ENCODE results near the gene PCCA.

The PCCA gene

DNA sequence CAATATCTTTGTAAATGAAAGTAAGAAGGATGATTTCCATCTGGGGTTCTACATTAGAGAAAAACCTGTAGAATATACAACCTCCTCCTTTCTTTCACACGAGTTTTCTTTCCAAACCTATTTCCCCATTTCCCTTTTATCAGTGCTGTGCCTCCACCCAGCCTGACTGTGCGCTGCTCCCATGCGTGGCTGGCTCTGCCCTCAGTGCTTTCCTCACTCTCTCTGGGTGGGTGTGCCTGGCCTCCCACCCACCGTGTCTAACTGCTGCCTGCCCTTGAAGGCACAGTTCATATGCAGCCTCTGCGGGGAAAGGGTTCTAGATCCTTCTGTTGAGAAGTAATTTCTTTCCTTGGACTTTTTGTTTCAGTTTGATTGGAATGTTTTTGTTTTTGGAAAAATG is 70.7 kb downstream of the PCCA start:
- Histone ChIP-seq H4K8ac (ENCODE audit: low read depth, low read length) (no peak overlapping the region), H3K14ac (ENCODE audit: low read length) (no peak overlapping the region), H3K9me3 (ENCODE audit: insufficient read depth, low read depth, low read length) (no peaks in the 10 kb centered on the region), H3K79me2 (ENCODE audit: control insufficient read depth, insufficient read depth, low read length, poor library complexity) (no peaks in the 10 kb centered on the region), H4K12ac (ENCODE audit: low read depth, low read length) (no peak overlapping the region), H3K27ac (ENCODE audit: low read depth, low read length) (no peak overlapping the region), H2BK5ac (ENCODE audit: low read depth, low read length, poor library complexity) (no peak overlapping the region), H2AK5ac (ENCODE audit: low read length) (no peak overlapping the region), H3K23ac (ENCODE audit: low read length) (no peak overlapping the region), H2BK12ac (ENCODE audit: low read length) (no peak overlapping the region), H3K27me3 (ENCODE audit: insufficient read depth, low read length) (no peaks in the 10 kb centered on the region), H3K4ac (ENCODE audit: low read depth, low read length) (no peak overlapping the region), H3K4me3 (ENCODE audit: low read depth, low read length) (no peak overlapping the region), H3K36me3 (ENCODE audit: control insufficient read depth in 1 of 2, insufficient read depth in 2 of 2, low read length in 2 of 2) (peaks cover 2 to 9% of the 10 kb centered on the region in 2 experiments), H3K79me1 (ENCODE audit: low read length) (no peaks in the 10 kb centered on the region), H4K91ac (ENCODE audit: low read depth, low read length) (no peak overlapping the region), H3K18ac (ENCODE audit: low read length) (no peak overlapping the region), H3K4me1 (ENCODE audit: control insufficient read depth in 1 of 2, insufficient read depth in 2 of 2, low read length in 2 of 2) (no peaks in the 10 kb centered on the region), H3K9ac (ENCODE audit: low read length) (no peak overlapping the region), H2AFZ (ENCODE audit: insufficient read depth, low read length, poor library complexity) (no peak overlapping the region), H3K4me2 (ENCODE audit: low read length) (no peak overlapping the region), H2BK120ac (ENCODE audit: insufficient read depth, low read length, poor library complexity) (no peak overlapping the region)
- no CpG with 5 or more reads among the region's 5 CpGs for WGBS (ENCODE audit: extremely low coverage, insufficient coverage, insufficient read length)
- DNase-seq = no peak

DNA sequence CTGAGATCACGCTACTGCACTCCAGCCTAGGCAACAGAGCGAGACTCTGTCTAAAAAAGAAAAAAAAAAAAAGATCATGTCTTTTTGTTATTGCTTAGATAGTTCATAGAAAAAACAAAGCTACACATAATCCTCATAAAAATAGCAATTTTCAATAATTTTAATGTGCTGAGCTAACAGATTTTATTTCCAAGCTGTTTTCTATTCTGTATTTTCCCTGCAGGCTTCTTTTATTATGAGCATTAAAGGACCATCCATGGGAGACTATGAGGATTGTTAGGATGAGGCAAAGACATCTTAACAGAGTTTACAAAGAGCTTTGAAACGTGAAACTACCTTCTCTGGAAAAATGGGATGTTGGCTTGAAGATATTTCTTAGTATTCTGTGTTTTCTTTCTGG is 71.6 kb downstream of the PCCA start:
- Histone ChIP-seq H2AFZ (ENCODE audit: insufficient read depth, low read length, poor library complexity) (no peak overlapping the region), H3K36me3 (ENCODE audit: control insufficient read depth in 1 of 2, insufficient read depth in 2 of 2, low read length in 2 of 2) (peaks cover 2 to 7% of the 10 kb centered on the region in 2 experiments), H3K23ac (ENCODE audit: low read length) (no peak overlapping the region), H3K79me2 (ENCODE audit: control insufficient read depth, insufficient read depth, low read length, poor library complexity) (no peaks in the 10 kb centered on the region), H4K8ac (ENCODE audit: low read depth, low read length) (no peak overlapping the region), H4K91ac (ENCODE audit: low read depth, low read length) (no peak overlapping the region), H3K4me1 (ENCODE audit: control insufficient read depth in 1 of 2, insufficient read depth in 2 of 2, low read length in 2 of 2) (no peaks in the 10 kb centered on the region), H3K27ac (ENCODE audit: low read depth, low read length) (no peak overlapping the region), H3K18ac (ENCODE audit: low read length) (no peak overlapping the region), H3K9me3 (ENCODE audit: insufficient read depth, low read depth, low read length) (no peaks in the 10 kb centered on the region), H3K9ac (ENCODE audit: low read length) (no peak overlapping the region), H2AK5ac (ENCODE audit: low read length) (no peak overlapping the region), H2BK12ac (ENCODE audit: low read length) (no peak overlapping the region), H2BK120ac (ENCODE audit: insufficient read depth, low read length, poor library complexity) (no peak overlapping the region), H3K4me2 (ENCODE audit: low read length) (no peak overlapping the region), H3K27me3 (ENCODE audit: insufficient read depth, low read length) (no peaks in the 10 kb centered on the region), H2BK5ac (ENCODE audit: low read depth, low read length, poor library complexity) (no peak overlapping the region), H3K4ac (ENCODE audit: low read depth, low read length) (no peak overlapping the region), H3K4me3 (ENCODE audit: low read depth, low read length) (no peak overlapping the region), H4K12ac (ENCODE audit: low read depth, low read length) (no peak overlapping the region), H3K14ac (ENCODE audit: low read length) (no peak overlapping the region), H3K79me1 (ENCODE audit: low read length) (no peaks in the 10 kb centered on the region)
- DNase-seq = no peak
- no CpG with 5 or more reads among the region's 3 CpGs for WGBS (ENCODE audit: extremely low coverage, insufficient coverage, insufficient read length)

DNA sequence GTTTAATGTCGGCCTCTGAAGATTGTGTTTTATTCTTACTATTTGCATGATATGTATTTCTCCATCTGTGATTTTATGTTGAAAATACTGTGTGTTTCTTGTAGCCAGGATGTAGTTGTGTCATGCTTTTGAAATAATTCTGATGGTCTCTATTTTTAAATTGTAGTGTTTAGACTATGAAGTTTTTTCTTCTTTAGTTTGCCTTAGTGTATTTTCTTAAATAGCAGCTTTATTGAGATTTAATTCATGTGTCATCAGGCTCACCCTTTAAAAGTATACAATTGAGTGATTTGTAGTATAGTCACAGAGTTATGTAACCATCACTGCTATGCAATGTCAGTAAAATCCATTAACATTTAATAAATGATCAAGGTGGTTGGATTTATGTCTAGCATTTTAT is 74.5 kb downstream of the PCCA start:
- Histone ChIP-seq H3K36me3 (ENCODE audit: control insufficient read depth in 1 of 2, insufficient read depth in 2 of 2, low read length in 2 of 2) (peaks cover 2 to 4% of the 10 kb centered on the region in 2 experiments), H3K18ac (ENCODE audit: low read length) (no peak overlapping the region), H2AFZ (ENCODE audit: insufficient read depth, low read length, poor library complexity) (no peak overlapping the region), H3K27me3 (ENCODE audit: insufficient read depth, low read length) (no peaks in the 10 kb centered on the region), H4K8ac (ENCODE audit: low read depth, low read length) (no peak overlapping the region), H3K14ac (ENCODE audit: low read length) (no peak overlapping the region), H4K12ac (ENCODE audit: low read depth, low read length) (no peak overlapping the region), H3K23ac (ENCODE audit: low read length) (no peak overlapping the region), H3K4me2 (ENCODE audit: low read length) (no peak overlapping the region), H3K4me3 (ENCODE audit: low read depth, low read length) (no peak overlapping the region), H3K27ac (ENCODE audit: low read depth, low read length) (no peak overlapping the region), H4K91ac (ENCODE audit: low read depth, low read length) (no peak overlapping the region), H2AK5ac (ENCODE audit: low read length) (no peak overlapping the region), H3K9ac (ENCODE audit: low read length) (no peak overlapping the region), H2BK5ac (ENCODE audit: low read depth, low read length, poor library complexity) (no peak overlapping the region), H3K4ac (ENCODE audit: low read depth, low read length) (no peak overlapping the region), H3K79me1 (ENCODE audit: low read length) (no peaks in the 10 kb centered on the region), H3K79me2 (ENCODE audit: control insufficient read depth, insufficient read depth, low read length, poor library complexity) (no peaks in the 10 kb centered on the region), H3K4me1 (ENCODE audit: control insufficient read depth in 1 of 2, insufficient read depth in 2 of 2, low read length in 2 of 2) (no peaks in the 10 kb centered on the region), H3K9me3 (ENCODE audit: insufficient read depth, low read depth, low read length) (no peaks in the 10 kb centered on the region), H2BK12ac (ENCODE audit: low read length) (no peak overlapping the region), H2BK120ac (ENCODE audit: insufficient read depth, low read length, poor library complexity) (no peak overlapping the region)
- WGBS (ENCODE audit: extremely low coverage, insufficient coverage, insufficient read length) = no CpG with 5 or more reads among the region's 1 CpG
- no peak for DNase-seq

GRCh38 chr13:100173203-100173602 is 84.3 kb downstream of the PCCA start:
- Histone ChIP-seq H2BK5ac (ENCODE audit: low read depth, low read length, poor library complexity) (no peak overlapping the region), H3K27me3 (ENCODE audit: insufficient read depth, low read length) (no peaks in the 10 kb centered on the region), H3K27ac (ENCODE audit: low read depth, low read length) (no peak overlapping the region), H3K18ac (ENCODE audit: low read length) (no peak overlapping the region), H2BK120ac (ENCODE audit: insufficient read depth, low read length, poor library complexity) (no peak overlapping the region), H3K4ac (ENCODE audit: low read depth, low read length) (no peak overlapping the region), H3K79me2 (ENCODE audit: control insufficient read depth, insufficient read depth, low read length, poor library complexity) (no peaks in the 10 kb centered on the region), H4K12ac (ENCODE audit: low read depth, low read length) (no peak overlapping the region), H4K8ac (ENCODE audit: low read depth, low read length) (no peak overlapping the region), H2BK12ac (ENCODE audit: low read length) (no peak overlapping the region), H4K91ac (ENCODE audit: low read depth, low read length) (no peak overlapping the region), H3K4me2 (ENCODE audit: low read length) (no peak overlapping the region), H3K36me3 (ENCODE audit: control insufficient read depth in 1 of 2, insufficient read depth in 2 of 2, low read length in 2 of 2) (no peaks in the 10 kb centered on the region), H3K9me3 (ENCODE audit: insufficient read depth, low read depth, low read length) (no peaks in the 10 kb centered on the region), H3K23ac (ENCODE audit: low read length) (no peak overlapping the region), H3K4me1 (ENCODE audit: control insufficient read depth in 1 of 2, insufficient read depth in 2 of 2, low read length in 2 of 2) (no peaks in the 10 kb centered on the region), H3K14ac (ENCODE audit: low read length) (no peak overlapping the region), H3K9ac (ENCODE audit: low read length) (no peak overlapping the region), H2AFZ (ENCODE audit: insufficient read depth, low read length, poor library complexity) (no peak overlapping the region), H3K4me3 (ENCODE audit: low read depth, low read length) (no peak overlapping the region), H2AK5ac (ENCODE audit: low read length) (no peak overlapping the region), H3K79me1 (ENCODE audit: low read length) (no peaks in the 10 kb centered on the region)
- no peak for DNase-seq
- WGBS (ENCODE audit: extremely low coverage, insufficient coverage, insufficient read length) = no CpG with 5 or more reads among the region's 5 CpGs
